ENCODE results near the gene SLC24A3. TPM values are rescaled to one million over a fixed set of nuclear protein-coding genes. Genes with fewer than 3 reads are reported as not detected.

SLC24A3 gene
- total RNA-seq, 1 donor from 2014 or later = 14.0 TPM

GRCh38 chr20:19540392-19540791 is 327.9 kb downstream of the SLC24A3 start:
- TF ChIP-seq CTCF (conservative IDR thresholded peaks at IDR 0.05) = no peak
- DNase-seq (ENCODE audit: extremely low spot score, unreplicated experiment) = no peak
- no peaks in the 10 kb centered on the region for H3K36me3 Mint-ChIP-seq

GRCh38 chr20:19543101-19543500 is 330.7 kb downstream of the SLC24A3 start:
- no peak overlapping the region for H3K4me3 Mint-ChIP-seq
- DNase-seq (ENCODE audit: extremely low spot score, unreplicated experiment) = no peak
- no peak for TF ChIP-seq CTCF (conservative IDR thresholded peaks at IDR 0.05)
- peaks cover 15% of the 10 kb centered on the region for H3K4me1 Mint-ChIP-seq (ENCODE audit: unreplicated experiment)
- no peaks in the 10 kb centered on the region for H3K27me3 Mint-ChIP-seq
- no peaks in the 10 kb centered on the region for H3K36me3 Mint-ChIP-seq
- no peak overlapping the region for H3K27ac Mint-ChIP-seq
- H3K9me3 Mint-ChIP-seq = no peaks in the 10 kb centered on the region

More at GRCh38 chr20:19540392-19540791, 327.9 kb downstream of the SLC24A3 start:
- no peak overlapping the region for H3K27ac Mint-ChIP-seq
- H3K27me3 Mint-ChIP-seq = no peaks in the 10 kb centered on the region
- no peaks in the 10 kb centered on the region for H3K9me3 Mint-ChIP-seq
- H3K4me1 Mint-ChIP-seq (ENCODE audit: unreplicated experiment) = peaks cover 4% of the 10 kb centered on the region
- no peak overlapping the region for H3K4me3 Mint-ChIP-seq

- H3K27ac Mint-ChIP-seq = no peak overlapping the region
- peaks cover 15% of the 10 kb centered on the region for H3K4me1 Mint-ChIP-seq (ENCODE audit: unreplicated experiment)
- DNase-seq (ENCODE audit: extremely low spot score, unreplicated experiment) = no peak
- no peak for TF ChIP-seq CTCF (conservative IDR thresholded peaks at IDR 0.05)
- no peaks in the 10 kb centered on the region for H3K27me3 Mint-ChIP-seq
- H3K4me3 Mint-ChIP-seq = no peak overlapping the region
- no peaks in the 10 kb centered on the region for H3K9me3 Mint-ChIP-seq
- no peaks in the 10 kb centered on the region for H3K36me3 Mint-ChIP-seq
These were observed 332.2 kb downstream of the SLC24A3 start for GRCh38 chr20:19544684-19545083.

GRCh38 chr20:19546648-19547047 is 334.2 kb downstream of the SLC24A3 start:
- no peak overlapping the region for H3K4me3 Mint-ChIP-seq
- TF ChIP-seq CTCF (conservative IDR thresholded peaks at IDR 0.05) = no peak

GRCh38 chr20:19547547-19547946 is 335.1 kb downstream of the SLC24A3 start:
- Mint-ChIP-seq H3K27ac (no peak overlapping the region), H3K27me3 (no peaks in the 10 kb centered on the region), H3K36me3 (peaks cover 4% of the 10 kb centered on the region), H3K9me3 (peaks cover 4% of the 10 kb centered on the region), H3K4me3 (no peak overlapping the region), H3K4me1 (ENCODE audit: unreplicated experiment) (peaks cover 15% of the 10 kb centered on the region)
- no peak for DNase-seq (ENCODE audit: extremely low spot score, unreplicated experiment)
- no peak for TF ChIP-seq CTCF (conservative IDR thresholded peaks at IDR 0.05)

More at GRCh38 chr20:19546648-19547047, 334.2 kb downstream of the SLC24A3 start:
- Mint-ChIP-seq H3K9me3 (peaks cover 4% of the 10 kb centered on the region), H3K36me3 (peaks cover 4% of the 10 kb centered on the region), H3K27me3 (no peaks in the 10 kb centered on the region), H3K27ac (no peak overlapping the region), H3K4me1 (ENCODE audit: unreplicated experiment) (peaks cover 15% of the 10 kb centered on the region)
- no peak for DNase-seq (ENCODE audit: extremely low spot score, unreplicated experiment)

GRCh38 chr20:19549896-19550295 is 337.5 kb downstream of the SLC24A3 start:
- peaks cover 15% of the 10 kb centered on the region for H3K4me1 Mint-ChIP-seq (ENCODE audit: unreplicated experiment)
- no peak for DNase-seq (ENCODE audit: extremely low spot score, unreplicated experiment)
- no peak overlapping the region for H3K27ac Mint-ChIP-seq
- no peak for TF ChIP-seq CTCF (conservative IDR thresholded peaks at IDR 0.05)
- H3K9me3 Mint-ChIP-seq = peaks cover 4% of the 10 kb centered on the region
- H3K27me3 Mint-ChIP-seq = no peaks in the 10 kb centered on the region
- no peak overlapping the region for H3K4me3 Mint-ChIP-seq
- peaks cover 4% of the 10 kb centered on the region for H3K36me3 Mint-ChIP-seq

All from type B pancreatic cell (in vitro differentiated cells).